Measurements from ENCODE around the gene CNKSR3.

- TF ChIP-seq USF1 (IDR thresholded peaks at IDR 0.05) (no peak), YY1 (IDR thresholded peaks at IDR 0.05; ENCODE audit: low read depth) (no peak), CEBPB (IDR thresholded peaks at IDR 0.05) (no peak), TAF1 (IDR thresholded peaks at IDR 0.05; ENCODE audit: low read depth) (no peak), FOXM1 (IDR thresholded peaks at IDR 0.05; ENCODE audit: borderline replicate concordance, low read depth) (no peak), REST (IDR thresholded peaks at IDR 0.05; ENCODE audit: low read depth) (no peak), CREB1 (IDR thresholded peaks at IDR 0.05; ENCODE audit: low read depth) (no peak)
Measured at GRCh38 chr6:154459513-154459912, 51.0 kb downstream of the CNKSR3 start.
